ENCODE measurements around the gene DNAJC17.

The DNAJC17 gene

GRCh38 chr15:40807028-40807887 lies at the start of gene DNAJC17, which contains the start of gene ZFYVE19:
TSS of gene DNAJC17 (minus strand) at chr15:40807473. CDS start at chr15:40807446, 27 bp downstream.
TSS of gene ZFYVE19 (plus strand) at chr15:40807089. CDS start at chr15:40807590, 501 bp downstream.
- H3K27me3 Mint-ChIP-seq, result no peaks in the 10 kb centered on the region
- H3K27ac Mint-ChIP-seq, result peak within 1 kb of the TSS; percentile 100
- H3K4me3 Mint-ChIP-seq, result peak within 1 kb of the TSS; percentile 99
- no peaks in the 10 kb centered on the region for H3K9me3 Mint-ChIP-seq (ENCODE audit: low read depth)
- H3K36me3 Mint-ChIP-seq, result peaks cover 4% of the 10 kb centered on the region
- H3K4me1 Mint-ChIP-seq (ENCODE audit: low read depth), result peaks cover 25% of the 10 kb centered on the region

GRCh38 chr15:40856746-40857145 lies 49.5 kb upstream of the DNAJC17 start:
- H3K27me3 Mint-ChIP-seq, result no peaks in the 10 kb centered on the region

DNA sequence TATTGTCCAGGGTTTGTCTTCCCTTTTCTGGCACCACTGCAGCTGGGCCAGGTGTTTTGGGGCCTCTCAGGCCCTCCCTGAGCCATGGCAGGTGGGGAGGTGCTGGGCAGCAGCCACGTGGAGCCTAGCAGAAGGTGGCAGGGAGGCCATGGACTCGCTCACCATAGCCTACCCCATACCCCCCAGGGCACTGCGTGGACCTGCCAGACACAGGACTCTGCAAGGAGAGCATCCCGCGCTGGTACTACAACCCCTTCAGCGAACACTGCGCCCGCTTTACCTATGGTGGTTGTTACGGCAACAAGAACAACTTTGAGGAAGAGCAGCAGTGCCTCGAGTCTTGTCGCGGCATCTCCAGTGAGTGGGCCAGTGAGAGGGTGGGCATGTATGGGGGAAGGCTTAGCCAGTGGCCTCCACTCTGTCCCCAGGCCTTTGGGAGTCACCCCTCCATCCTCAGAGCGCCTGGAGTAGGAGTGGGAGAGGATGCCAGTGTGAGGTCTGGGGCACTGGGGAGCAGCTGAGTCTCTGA lies 48.5 kb upstream of the DNAJC17 start:
- Mint-ChIP-seq H3K27me3 (no peaks in the 10 kb centered on the region), H3K9me3 (ENCODE audit: low read depth) (no peaks in the 10 kb centered on the region), H3K4me1 (ENCODE audit: low read depth) (no peaks in the 10 kb centered on the region), H3K4me3 (no peak overlapping the region), H3K27ac (no peak overlapping the region), H3K36me3 (no peaks in the 10 kb centered on the region)

More at GRCh38 chr15:40856746-40857145, 49.5 kb upstream of the DNAJC17 start:
- no peak overlapping the region for H3K27ac Mint-ChIP-seq
- no peaks in the 10 kb centered on the region for H3K36me3 Mint-ChIP-seq
- H3K9me3 Mint-ChIP-seq (ENCODE audit: low read depth), result no peaks in the 10 kb centered on the region
- no peaks in the 10 kb centered on the region for H3K4me1 Mint-ChIP-seq (ENCODE audit: low read depth)
- H3K4me3 Mint-ChIP-seq, result no peak overlapping the region

GRCh38 chr15:40854161-40854560 lies 46.9 kb upstream of the DNAJC17 start:
- Mint-ChIP-seq H3K9me3 (ENCODE audit: low read depth) (no peaks in the 10 kb centered on the region), H3K27me3 (no peaks in the 10 kb centered on the region), H3K36me3 (no peaks in the 10 kb centered on the region), H3K4me1 (ENCODE audit: low read depth) (no peaks in the 10 kb centered on the region), H3K4me3 (no peak overlapping the region), H3K27ac (no peak overlapping the region)

GRCh38 chr15:40853241-40853890 lies 46.1 kb upstream of the DNAJC17 start:
- no peaks in the 10 kb centered on the region for H3K9me3 Mint-ChIP-seq (ENCODE audit: low read depth)
- no peaks in the 10 kb centered on the region for H3K27me3 Mint-ChIP-seq
- no peak overlapping the region for H3K4me3 Mint-ChIP-seq
- no peaks in the 10 kb centered on the region for H3K36me3 Mint-ChIP-seq
- no peak overlapping the region for H3K27ac Mint-ChIP-seq
- no peaks in the 10 kb centered on the region for H3K4me1 Mint-ChIP-seq (ENCODE audit: low read depth)

DNA sequence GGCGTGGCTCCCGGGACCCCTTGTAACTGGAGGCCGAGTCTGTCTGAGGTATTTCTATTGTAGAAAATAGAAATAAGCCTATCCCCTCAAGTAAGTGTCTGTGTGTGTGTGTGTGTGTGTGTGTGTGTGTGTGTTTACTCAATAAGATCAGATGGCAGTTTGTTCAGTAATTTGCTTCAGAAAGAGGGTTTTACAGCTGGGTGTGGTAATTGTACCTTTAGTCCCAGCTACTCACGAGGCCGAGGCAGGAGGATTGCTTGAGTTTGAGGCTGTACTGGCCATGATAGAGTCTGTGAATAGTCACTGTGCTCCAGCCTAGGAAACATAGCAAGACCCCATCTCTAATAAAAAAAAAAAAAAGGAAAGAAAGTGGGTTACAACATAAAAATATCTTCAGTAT lies 45.3 kb upstream of the DNAJC17 start:
- no peaks in the 10 kb centered on the region for H3K36me3 Mint-ChIP-seq
- H3K9me3 Mint-ChIP-seq (ENCODE audit: low read depth), result no peaks in the 10 kb centered on the region
- no peak overlapping the region for H3K27ac Mint-ChIP-seq
- no peaks in the 10 kb centered on the region for H3K27me3 Mint-ChIP-seq
- H3K4me3 Mint-ChIP-seq, result no peak overlapping the region
- no peaks in the 10 kb centered on the region for H3K4me1 Mint-ChIP-seq (ENCODE audit: low read depth)

- Mint-ChIP-seq H3K27me3 (no peaks in the 10 kb centered on the region), H3K9me3 (ENCODE audit: low read depth) (no peaks in the 10 kb centered on the region), H3K36me3 (no peaks in the 10 kb centered on the region), H3K27ac (no peak overlapping the region), H3K4me1 (ENCODE audit: low read depth) (peaks cover 2% of the 10 kb centered on the region), H3K4me3 (no peak overlapping the region)
Observed at GRCh38 chr15:40850576-40851112, 43.4 kb upstream of the DNAJC17 start.

DNA sequence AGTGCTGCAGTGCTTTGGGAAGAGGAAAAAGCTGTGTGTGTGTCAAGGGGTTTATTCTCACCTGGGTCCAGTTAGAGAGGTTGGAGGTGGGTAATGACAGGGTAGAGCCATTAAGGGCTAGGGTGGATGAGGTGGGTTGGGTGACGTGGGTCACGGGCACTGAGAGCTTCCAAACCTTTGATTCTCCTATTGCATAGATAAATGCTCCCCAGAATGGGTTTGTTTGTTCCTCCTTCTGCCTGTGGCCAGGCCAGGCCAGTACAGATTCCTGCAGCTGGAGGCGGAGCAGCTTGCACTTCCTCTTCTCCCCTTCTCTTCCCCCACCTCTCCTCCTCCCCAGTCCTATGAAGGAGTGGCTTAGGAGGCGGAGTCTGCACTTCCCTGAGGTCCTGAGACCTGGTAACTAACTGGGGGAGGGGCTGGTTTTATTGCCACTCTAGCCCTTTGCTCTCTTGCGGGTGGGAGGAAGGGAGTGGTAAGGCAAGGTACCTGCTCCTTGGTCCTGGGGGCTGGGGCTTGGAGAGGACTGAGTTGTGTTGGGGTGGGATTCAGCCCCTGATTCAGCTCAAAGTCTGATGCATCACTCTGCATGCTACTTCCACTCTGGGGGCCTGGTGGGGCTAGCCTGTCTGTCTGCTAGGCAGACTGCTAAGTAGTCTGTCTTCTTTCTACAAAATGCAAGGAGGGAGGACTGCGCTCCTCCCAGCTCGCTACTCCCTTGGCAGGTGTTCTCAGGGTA lies 40.1 kb upstream of the DNAJC17 start:
- Mint-ChIP-seq H3K36me3 (no peaks in the 10 kb centered on the region), H3K4me1 (ENCODE audit: low read depth) (peaks cover 9% of the 10 kb centered on the region), H3K4me3 (no peak overlapping the region), H3K27me3 (peaks cover 6% of the 10 kb centered on the region), H3K27ac (no peak overlapping the region), H3K9me3 (ENCODE audit: low read depth) (no peaks in the 10 kb centered on the region)

DNA sequence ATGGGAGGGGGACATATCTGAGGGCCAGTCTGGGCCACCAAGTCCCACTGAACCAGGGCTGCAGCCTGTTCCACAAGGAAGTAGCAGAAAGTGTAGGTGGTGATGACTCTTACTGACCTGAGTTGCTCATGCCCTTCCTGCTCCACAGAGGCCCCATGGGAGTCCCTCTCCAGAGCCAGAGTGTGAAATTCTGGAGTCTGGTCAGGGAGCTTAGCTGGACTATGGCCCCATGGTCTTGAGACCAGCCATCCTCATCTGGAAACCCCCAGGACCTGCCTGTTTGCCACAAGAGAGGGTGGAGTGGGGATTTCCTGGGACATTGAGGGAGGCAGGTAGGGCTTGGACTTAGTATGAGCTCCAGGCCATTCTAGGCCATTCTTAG lies 39.6 kb upstream of the DNAJC17 start:
- no peaks in the 10 kb centered on the region for H3K9me3 Mint-ChIP-seq (ENCODE audit: low read depth)
- H3K27ac Mint-ChIP-seq, result no peak overlapping the region
- no peaks in the 10 kb centered on the region for H3K36me3 Mint-ChIP-seq
- peaks cover 6% of the 10 kb centered on the region for H3K27me3 Mint-ChIP-seq
- H3K4me3 Mint-ChIP-seq, result no peak overlapping the region
- peaks cover 9% of the 10 kb centered on the region for H3K4me1 Mint-ChIP-seq (ENCODE audit: low read depth)

GRCh38 chr15:40845511-40846284 lies 38.4 kb upstream of the DNAJC17 start:
- H3K4me1 Mint-ChIP-seq (ENCODE audit: low read depth), result peaks cover 9% of the 10 kb centered on the region
- peaks cover 6% of the 10 kb centered on the region for H3K27me3 Mint-ChIP-seq
- no peaks in the 10 kb centered on the region for H3K9me3 Mint-ChIP-seq (ENCODE audit: low read depth)
- no peak overlapping the region for H3K27ac Mint-ChIP-seq
- H3K4me3 Mint-ChIP-seq, result peak overlapping the region; percentile 42
- H3K36me3 Mint-ChIP-seq, result no peaks in the 10 kb centered on the region

GRCh38 chr15:40845036-40845435 lies 37.8 kb upstream of the DNAJC17 start:
- peaks cover 9% of the 10 kb centered on the region for H3K4me1 Mint-ChIP-seq (ENCODE audit: low read depth)
- H3K27me3 Mint-ChIP-seq, result peaks cover 6% of the 10 kb centered on the region
- H3K27ac Mint-ChIP-seq, result no peak overlapping the region
- H3K4me3 Mint-ChIP-seq, result peak overlapping the region; percentile 82
- H3K9me3 Mint-ChIP-seq (ENCODE audit: low read depth), result no peaks in the 10 kb centered on the region
- no peaks in the 10 kb centered on the region for H3K36me3 Mint-ChIP-seq

DNA sequence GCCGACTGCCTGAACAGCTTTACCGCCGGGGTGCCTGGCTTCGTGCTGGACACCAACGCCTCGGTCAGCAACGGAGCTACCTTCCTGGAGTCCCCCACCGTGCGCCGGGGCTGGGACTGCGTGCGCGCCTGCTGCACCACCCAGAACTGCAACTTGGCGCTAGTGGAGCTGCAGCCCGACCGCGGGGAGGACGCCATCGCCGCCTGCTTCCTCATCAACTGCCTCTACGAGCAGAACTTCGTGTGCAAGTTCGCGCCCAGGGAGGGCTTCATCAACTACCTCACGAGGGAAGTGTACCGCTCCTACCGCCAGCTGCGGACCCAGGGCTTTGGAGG lies 37.4 kb upstream of the DNAJC17 start:
- H3K36me3 Mint-ChIP-seq, result no peaks in the 10 kb centered on the region
- H3K4me3 Mint-ChIP-seq, result peak overlapping the region; percentile 82
- H3K27ac Mint-ChIP-seq, result no peak overlapping the region
- H3K9me3 Mint-ChIP-seq (ENCODE audit: low read depth), result no peaks in the 10 kb centered on the region
- peaks cover 6% of the 10 kb centered on the region for H3K27me3 Mint-ChIP-seq
- H3K4me1 Mint-ChIP-seq (ENCODE audit: low read depth), result peaks cover 9% of the 10 kb centered on the region

DNA sequence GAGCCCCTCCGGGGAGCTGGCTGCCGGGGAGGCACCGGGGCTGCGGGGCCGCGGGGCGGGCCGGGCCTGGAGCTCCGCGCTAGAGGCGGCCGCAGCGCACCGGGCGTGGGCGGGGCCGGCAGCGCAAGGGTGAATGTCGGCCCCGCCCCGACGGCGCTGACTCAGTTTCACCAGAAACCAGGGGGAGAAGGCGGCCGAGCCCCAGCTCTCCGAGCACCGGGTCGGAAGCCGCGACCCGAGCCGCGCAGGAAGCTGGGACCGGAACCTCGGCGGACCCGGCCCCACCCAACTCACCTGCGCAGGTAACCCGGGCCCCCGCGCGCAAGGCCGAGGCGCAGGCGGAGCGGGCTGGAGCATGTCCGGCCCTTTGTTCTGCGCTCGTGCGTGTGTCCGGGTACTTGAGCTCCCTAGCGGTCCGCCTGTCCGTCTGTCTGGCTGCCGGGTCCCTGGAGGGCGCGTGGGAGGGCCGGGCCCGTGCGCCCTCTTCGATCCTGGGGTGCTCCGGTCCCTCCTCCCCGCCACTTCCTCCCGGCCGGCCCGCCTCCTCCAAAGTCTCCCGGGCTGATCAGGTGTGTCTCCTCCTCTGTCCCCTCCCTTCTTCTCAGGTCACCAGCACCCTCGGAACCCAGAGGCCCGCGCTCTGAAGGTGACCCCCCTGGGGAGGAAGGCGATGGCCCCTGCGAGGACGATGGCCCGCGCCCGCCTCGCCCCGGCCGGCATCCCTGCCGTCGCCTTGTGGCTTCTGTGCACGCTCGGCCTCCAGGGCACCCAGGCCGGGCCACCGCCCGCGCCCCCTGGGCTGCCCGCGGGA lies 36.8 kb upstream of the DNAJC17 start, which contains the start of gene SPINT1:
SPINT1 (plus strand) TSS at position 164 of the 811 bp plus-strand sequence; CDS start at position 671, 507 bp downstream.
- Mint-ChIP-seq H3K9me3 (ENCODE audit: low read depth) (no peaks in the 10 kb centered on the region), H3K4me3 (peak within 1 kb of the TSS; percentile 82), H3K27ac (no peak within 1 kb of the TSS), H3K4me1 (ENCODE audit: low read depth) (peaks cover 9% of the 10 kb centered on the region), H3K36me3 (no peaks in the 10 kb centered on the region), H3K27me3 (peaks cover 6% of the 10 kb centered on the region)

Measured in activated naive CD8-positive, alpha-beta T cell (primary cell).